Measurements from ENCODE around the gene MAGEA1. TPM values are rescaled to one million over a fixed set of nuclear protein-coding genes. Genes with fewer than 3 reads are reported as not detected.

Gene MAGEA1
- total RNA-seq, 3 donors from 2014 or later, result not detected

GRCh38 chrX:153200462-153200861, 21.4 kb downstream of the MAGEA1 start:
- no peak for DNase-seq (ENCODE audit: low spot score in 2 of 2)
- Histone ChIP-seq H3K4me3 (no peak overlapping the region), H3K27ac (no peak overlapping the region), H3K27me3 (peaks cover 0 to 19% of the 10 kb centered on the region in 2 donors), H3K4me1 (no peaks in the 10 kb centered on the region), H3K9me3 (peaks cover 0 to 8% of the 10 kb centered on the region in 2 donors), H3K36me3 (no peaks in the 10 kb centered on the region)
- TF ChIP-seq POLR2A (IDR thresholded peaks at IDR 0.05), result no peak
- TF ChIP-seq POLR2AphosphoS5 (IDR thresholded peaks at IDR 0.05), result no peak
- TF ChIP-seq, protein P1, sequence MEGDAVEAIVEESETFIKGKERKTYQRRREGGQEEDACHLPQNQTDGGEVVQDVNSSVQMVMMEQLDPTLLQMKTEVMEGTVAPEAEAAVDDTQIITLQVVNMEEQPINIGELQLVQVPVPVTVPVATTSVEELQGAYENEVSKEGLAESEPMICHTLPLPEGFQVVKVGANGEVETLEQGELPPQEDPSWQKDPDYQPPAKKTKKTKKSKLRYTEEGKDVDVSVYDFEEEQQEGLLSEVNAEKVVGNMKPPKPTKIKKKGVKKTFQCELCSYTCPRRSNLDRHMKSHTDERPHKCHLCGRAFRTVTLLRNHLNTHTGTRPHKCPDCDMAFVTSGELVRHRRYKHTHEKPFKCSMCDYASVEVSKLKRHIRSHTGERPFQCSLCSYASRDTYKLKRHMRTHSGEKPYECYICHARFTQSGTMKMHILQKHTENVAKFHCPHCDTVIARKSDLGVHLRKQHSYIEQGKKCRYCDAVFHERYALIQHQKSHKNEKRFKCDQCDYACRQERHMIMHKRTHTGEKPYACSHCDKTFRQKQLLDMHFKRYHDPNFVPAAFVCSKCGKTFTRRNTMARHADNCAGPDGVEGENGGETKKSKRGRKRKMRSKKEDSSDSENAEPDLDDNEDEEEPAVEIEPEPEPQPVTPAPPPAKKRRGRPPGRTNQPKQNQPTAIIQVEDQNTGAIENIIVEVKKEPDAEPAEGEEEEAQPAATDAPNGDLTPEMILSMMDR (IDR thresholded peaks at IDR 0.05), result no peak
- intact Hi-C loops (cut with DNase I; ENCODE audit: low total_unique reads), result no loop called here

DNA sequence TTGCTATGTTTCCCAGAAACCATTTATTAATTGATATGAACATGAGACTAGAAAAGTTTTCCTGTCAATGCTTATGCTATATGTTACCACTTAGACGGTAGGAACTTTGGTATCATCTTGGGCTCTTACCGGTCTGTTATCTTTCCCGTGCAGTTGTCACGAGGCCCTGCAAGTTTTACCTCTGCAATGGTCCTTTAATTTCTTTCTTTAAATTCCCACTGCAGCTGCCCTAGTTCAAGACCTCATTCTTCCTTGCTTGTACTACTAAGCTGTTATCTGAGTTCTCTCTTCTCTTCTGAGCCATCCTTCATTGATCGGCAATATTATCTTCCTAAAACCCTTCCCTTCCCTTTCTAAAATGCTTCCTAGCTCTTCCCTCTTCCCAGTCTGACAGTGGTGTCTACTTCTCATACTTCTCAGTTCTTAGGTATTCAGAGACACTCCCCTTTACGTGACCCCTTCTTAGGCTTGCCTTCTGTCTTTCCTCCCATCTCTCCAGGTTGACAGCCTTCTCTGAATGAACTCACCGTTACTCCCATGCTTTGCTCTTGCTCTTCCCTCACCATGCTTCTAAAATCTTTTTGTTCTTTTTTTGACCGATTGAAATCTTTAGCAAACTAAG, 27.5 kb downstream of the MAGEA1 start:
- Histone ChIP-seq H3K27me3 (peaks cover 0 to 42% of the 10 kb centered on the region in 2 donors), H3K36me3 (no peaks in the 10 kb centered on the region), H3K27ac (no peak overlapping the region), H3K9me3 (peaks cover 0 to 6% of the 10 kb centered on the region in 2 donors), H3K4me3 (no peak overlapping the region), H3K4me1 (no peaks in the 10 kb centered on the region)
- DNase-seq (ENCODE audit: low spot score in 2 of 2), result no peak
- TF ChIP-seq POLR2A (IDR thresholded peaks at IDR 0.05), result no peak
- TF ChIP-seq, protein P1 (IDR thresholded peaks at IDR 0.05), result no peak
- no peak for TF ChIP-seq POLR2AphosphoS5 (IDR thresholded peaks at IDR 0.05)
- intact Hi-C loops (cut with DNase I; ENCODE audit: low total_unique reads), result no loop called here

DNA sequence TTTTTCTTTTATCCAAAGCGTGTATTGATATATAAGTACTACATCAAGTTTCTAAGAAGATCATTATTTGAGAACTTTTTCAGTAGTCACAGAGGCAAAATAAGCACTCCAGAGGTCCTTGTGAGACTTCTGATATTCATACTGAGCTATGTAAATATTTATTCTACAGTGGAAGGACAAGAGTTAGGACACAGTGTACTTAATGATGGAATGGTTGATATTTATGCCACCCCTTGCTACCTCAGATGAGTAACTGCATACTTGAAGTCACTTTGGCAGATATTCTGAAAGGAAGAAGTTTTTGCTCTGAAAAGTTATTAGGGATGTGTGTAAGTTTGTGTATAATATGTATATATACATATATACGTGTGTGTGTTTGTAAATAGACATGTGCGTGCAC, 30.3 kb downstream of the MAGEA1 start:
- Histone ChIP-seq H3K27me3 (peaks cover 0 to 39% of the 10 kb centered on the region in 2 donors), H3K4me1 (no peaks in the 10 kb centered on the region), H3K4me3 (no peak overlapping the region), H3K36me3 (no peaks in the 10 kb centered on the region), H3K27ac (no peak overlapping the region), H3K9me3 (peaks cover 0 to 12% of the 10 kb centered on the region in 2 donors)
- no peak for DNase-seq (ENCODE audit: low spot score in 2 of 2)
- TF ChIP-seq POLR2A (IDR thresholded peaks at IDR 0.05), result no peak
- TF ChIP-seq, protein P1 (IDR thresholded peaks at IDR 0.05), result no peak
- TF ChIP-seq POLR2AphosphoS5 (IDR thresholded peaks at IDR 0.05), result no peak
- intact Hi-C loops (cut with DNase I; ENCODE audit: low total_unique reads), result no loop called here

DNA sequence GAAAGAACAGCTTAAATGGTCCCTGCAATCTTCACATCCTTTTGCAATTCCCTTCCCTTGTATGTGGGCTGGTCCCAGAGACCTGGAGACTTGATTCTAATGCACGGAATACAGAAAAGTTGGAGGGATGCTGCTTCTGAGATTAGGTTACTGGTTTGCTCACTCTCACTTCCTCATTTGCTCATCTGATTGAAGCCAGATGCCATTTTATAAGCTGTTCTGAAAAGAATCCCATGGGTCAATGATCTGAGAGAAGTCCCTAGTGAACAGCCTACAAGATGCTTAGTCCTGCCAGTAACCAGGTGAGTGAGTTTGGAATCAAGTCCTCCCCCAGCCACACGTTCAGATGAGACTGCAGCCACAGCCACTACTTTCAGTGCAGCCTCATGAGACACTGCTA, 35.9 kb downstream of the MAGEA1 start:
- Histone ChIP-seq H3K4me3 (no peak overlapping the region), H3K4me1 (no peaks in the 10 kb centered on the region)

DNA sequence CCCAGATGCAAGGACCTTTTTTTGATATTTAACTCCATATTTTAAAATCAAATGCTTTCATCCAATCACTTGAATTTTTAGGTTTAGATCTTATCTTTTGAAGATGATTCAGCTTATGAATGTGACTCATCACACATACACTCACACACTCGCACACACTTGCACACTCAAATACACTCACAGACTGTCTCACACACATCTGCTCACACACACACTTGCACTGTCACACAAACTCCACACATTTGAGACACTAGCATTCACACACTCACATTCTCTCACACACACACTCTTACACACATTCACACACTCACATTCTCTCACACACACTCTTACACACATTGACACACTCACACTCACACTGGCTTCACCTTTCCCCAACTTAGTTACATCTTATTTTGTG, 37.8 kb downstream of the MAGEA1 start:
- Histone ChIP-seq H3K27me3 (peaks cover 0 to 45% of the 10 kb centered on the region in 2 donors), H3K36me3 (no peaks in the 10 kb centered on the region), H3K4me1 (no peaks in the 10 kb centered on the region), H3K27ac (no peak overlapping the region), H3K9me3 (peaks cover 0 to 2% of the 10 kb centered on the region in 2 donors), H3K4me3 (no peak overlapping the region)
- intact Hi-C loops (cut with DNase I; ENCODE audit: low total_unique reads), result no loop called here
- TF ChIP-seq, protein P1 (IDR thresholded peaks at IDR 0.05), result no peak
- no peak for TF ChIP-seq POLR2A (IDR thresholded peaks at IDR 0.05)
- TF ChIP-seq POLR2AphosphoS5 (IDR thresholded peaks at IDR 0.05), result no peak
- DNase-seq (ENCODE audit: low spot score in 2 of 2), result no peak

More for the DNA sequence above, 35.9 kb downstream of the MAGEA1 start:
- DNase-seq (ENCODE audit: low spot score in 2 of 2), result no peak
- Histone ChIP-seq H3K36me3 (no peaks in the 10 kb centered on the region), H3K27me3 (peaks cover 0 to 53% of the 10 kb centered on the region in 2 donors), H3K27ac (no peak overlapping the region), H3K9me3 (peaks cover 0 to 12% of the 10 kb centered on the region in 2 donors)
- TF ChIP-seq POLR2A (IDR thresholded peaks at IDR 0.05), result no peak
- no peak for TF ChIP-seq POLR2AphosphoS5 (IDR thresholded peaks at IDR 0.05)
- TF ChIP-seq, protein P1 (IDR thresholded peaks at IDR 0.05), result no peak
- intact Hi-C loops (cut with DNase I; ENCODE audit: low total_unique reads), result no loop called here
